Mesothelial cell of epicardium (in vitro differentiated cells): Measurements from ENCODE around the gene DUSP8. TPM values are rescaled to one million over a fixed set of nuclear protein-coding genes. Genes with fewer than 3 reads are reported as not detected.

Experiments
- DNase-seq, 2 experiments: peaks; one replicate each; pipeline ENCODE4 v3.0.0; 2021; ENCODE audit warnings: low spot score in 2 of 2; ENCODE audit not compliant: unreplicated experiment in 2 of 2
- H3K27ac Mint-ChIP-seq: 2 replicates; pipeline ENCODE4 v1.8.0; 2021; ENCODE audit warnings: mixed read lengths
- H3K27me3 Mint-ChIP-seq: 2 replicates; pipeline ENCODE4 v1.8.0; 2021; ENCODE audit warnings: low read depth, mixed read lengths
- H3K36me3 Mint-ChIP-seq: 2 replicates; pipeline ENCODE4 v1.8.0; 2021; ENCODE audit warnings: mixed read lengths
- H3K4me1 Mint-ChIP-seq: 2 replicates; pipeline ENCODE4 v1.8.0; 2021; ENCODE audit warnings: mixed read lengths
- H3K4me3 Mint-ChIP-seq: 2 replicates; pipeline ENCODE4 v1.8.0; 2021; ENCODE audit warnings: mild to moderate bottlenecking, moderate library complexity, mixed read lengths
- H3K9me3 Mint-ChIP-seq: 2 replicates; pipeline ENCODE4 v1.8.0; 2021; ENCODE audit warnings: mixed read lengths
- total RNA-seq: library from RNA; stranded (reverse); gene quantifications from 3 replicates; pipeline ENCODE4 v1.2.1, GENCODE V29; 2021
- TF ChIP-seq, protein P1 (sequence below): fragments of 200-600 bp; sonication (generic); IDR thresholded peaks from one replicate; pipeline ENCODE4 v1.5.0; 2021; ENCODE audit warnings: antibody characterized with exemption; ENCODE audit not compliant: unreplicated experiment

DUSP8 gene
- total RNA-seq, 1 donor from 2014 or later, result 9.1 TPM

DNA sequence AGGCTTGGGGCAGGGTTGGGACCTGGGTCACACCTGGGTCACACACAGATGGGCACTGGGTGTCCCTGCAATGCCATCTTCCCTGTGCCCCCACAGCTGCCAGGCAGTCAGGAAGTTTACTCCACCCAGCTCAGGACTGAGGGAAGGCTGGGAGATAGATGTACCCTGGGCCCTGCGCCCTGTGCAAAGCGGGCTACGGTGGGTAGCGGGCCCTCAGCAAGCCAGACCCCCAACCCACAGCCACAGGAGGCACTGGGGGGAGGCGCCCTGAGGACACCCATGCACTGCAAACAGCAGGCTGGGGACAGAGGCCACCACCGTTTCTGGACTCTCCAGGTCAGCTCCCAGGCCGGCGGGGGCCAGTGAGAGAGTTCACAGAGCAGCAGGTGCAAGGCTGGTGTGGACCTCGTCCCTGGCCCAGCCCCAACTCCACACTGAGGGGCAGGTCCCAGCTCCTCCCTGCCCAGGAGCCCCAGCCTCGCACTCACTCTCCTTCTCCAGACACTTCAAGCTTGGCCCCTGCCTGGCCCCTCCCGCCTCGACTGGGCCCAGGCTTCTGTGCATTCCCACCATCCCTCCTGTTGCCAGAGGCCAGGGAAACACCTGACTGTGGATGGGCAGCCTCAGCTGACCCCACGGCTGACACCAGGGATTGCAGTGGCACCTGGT lies 4.9 kb downstream of the DUSP8 start:
- Mint-ChIP-seq H3K36me3 (no peaks in the 10 kb centered on the region), H3K27ac (no peak overlapping the region), H3K4me1 (no peaks in the 10 kb centered on the region), H3K4me3 (no peak overlapping the region), H3K9me3 (no peaks in the 10 kb centered on the region), H3K27me3 (no peaks in the 10 kb centered on the region)
- TF ChIP-seq, protein P1, sequence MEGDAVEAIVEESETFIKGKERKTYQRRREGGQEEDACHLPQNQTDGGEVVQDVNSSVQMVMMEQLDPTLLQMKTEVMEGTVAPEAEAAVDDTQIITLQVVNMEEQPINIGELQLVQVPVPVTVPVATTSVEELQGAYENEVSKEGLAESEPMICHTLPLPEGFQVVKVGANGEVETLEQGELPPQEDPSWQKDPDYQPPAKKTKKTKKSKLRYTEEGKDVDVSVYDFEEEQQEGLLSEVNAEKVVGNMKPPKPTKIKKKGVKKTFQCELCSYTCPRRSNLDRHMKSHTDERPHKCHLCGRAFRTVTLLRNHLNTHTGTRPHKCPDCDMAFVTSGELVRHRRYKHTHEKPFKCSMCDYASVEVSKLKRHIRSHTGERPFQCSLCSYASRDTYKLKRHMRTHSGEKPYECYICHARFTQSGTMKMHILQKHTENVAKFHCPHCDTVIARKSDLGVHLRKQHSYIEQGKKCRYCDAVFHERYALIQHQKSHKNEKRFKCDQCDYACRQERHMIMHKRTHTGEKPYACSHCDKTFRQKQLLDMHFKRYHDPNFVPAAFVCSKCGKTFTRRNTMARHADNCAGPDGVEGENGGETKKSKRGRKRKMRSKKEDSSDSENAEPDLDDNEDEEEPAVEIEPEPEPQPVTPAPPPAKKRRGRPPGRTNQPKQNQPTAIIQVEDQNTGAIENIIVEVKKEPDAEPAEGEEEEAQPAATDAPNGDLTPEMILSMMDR, result no peak
- no peak for DNase-seq

DNA sequence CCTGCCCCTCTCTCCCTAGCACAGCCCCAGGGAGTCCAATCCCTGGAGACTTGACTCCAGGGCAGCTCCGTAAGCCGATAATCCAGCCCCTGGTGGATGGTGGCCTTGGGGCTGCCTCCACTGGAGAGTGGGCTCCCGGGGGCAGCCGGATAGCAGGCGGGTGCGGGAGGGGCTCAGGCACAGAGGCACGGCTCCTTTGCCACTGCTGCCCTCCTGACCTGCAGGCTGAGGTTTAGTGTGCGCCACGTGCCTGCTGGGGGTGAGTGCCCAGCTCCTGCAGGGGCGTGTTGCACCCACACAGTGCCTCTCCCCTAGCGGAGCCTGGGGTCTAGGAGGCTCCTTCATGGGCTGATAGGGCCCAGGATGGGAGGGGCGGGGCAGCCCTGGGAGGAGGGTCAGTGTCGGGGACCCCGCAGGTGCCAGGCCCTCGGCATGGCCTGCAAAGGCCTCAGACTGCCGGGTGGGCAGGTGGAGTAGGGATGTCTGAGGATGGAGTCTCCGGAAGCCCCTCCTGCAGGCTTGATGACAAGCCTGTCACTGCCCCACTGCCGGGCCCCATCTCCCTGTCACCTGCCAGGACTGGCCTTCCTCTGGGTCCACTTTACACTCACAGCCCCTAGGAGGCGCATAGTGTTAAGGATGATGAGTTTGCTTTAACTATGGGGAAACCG lies 5.6 kb downstream of the DUSP8 start:
- Mint-ChIP-seq H3K4me1 (no peaks in the 10 kb centered on the region), H3K27me3 (no peaks in the 10 kb centered on the region), H3K36me3 (no peaks in the 10 kb centered on the region), H3K9me3 (no peaks in the 10 kb centered on the region), H3K4me3 (no peak overlapping the region), H3K27ac (no peak overlapping the region)
- DNase-seq, result no peak
- TF ChIP-seq, protein P1, result no peak

DNA sequence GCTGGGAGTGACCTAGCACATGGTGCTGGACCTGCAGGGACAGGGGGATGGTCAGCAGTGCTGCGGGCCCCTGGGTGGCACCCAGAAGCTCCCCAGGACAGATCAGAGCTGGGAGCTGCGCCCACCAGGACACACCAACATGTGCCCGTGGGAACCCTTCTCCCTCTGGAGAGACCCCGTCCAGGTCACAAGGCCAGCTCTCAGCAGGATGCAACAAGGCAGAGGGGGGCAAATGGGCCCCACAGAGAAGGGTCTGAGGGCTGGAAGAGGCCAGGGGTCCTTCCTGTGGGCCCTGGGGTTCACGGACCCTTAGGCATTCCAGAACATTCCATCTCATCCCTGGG lies 6.2 kb downstream of the DUSP8 start:
- TF ChIP-seq, protein P1, result no peak
- Mint-ChIP-seq H3K27ac (no peak overlapping the region), H3K27me3 (no peaks in the 10 kb centered on the region), H3K36me3 (no peaks in the 10 kb centered on the region), H3K4me1 (no peaks in the 10 kb centered on the region), H3K4me3 (no peak overlapping the region), H3K9me3 (no peaks in the 10 kb centered on the region)
- DNase-seq, result no peak

DNA sequence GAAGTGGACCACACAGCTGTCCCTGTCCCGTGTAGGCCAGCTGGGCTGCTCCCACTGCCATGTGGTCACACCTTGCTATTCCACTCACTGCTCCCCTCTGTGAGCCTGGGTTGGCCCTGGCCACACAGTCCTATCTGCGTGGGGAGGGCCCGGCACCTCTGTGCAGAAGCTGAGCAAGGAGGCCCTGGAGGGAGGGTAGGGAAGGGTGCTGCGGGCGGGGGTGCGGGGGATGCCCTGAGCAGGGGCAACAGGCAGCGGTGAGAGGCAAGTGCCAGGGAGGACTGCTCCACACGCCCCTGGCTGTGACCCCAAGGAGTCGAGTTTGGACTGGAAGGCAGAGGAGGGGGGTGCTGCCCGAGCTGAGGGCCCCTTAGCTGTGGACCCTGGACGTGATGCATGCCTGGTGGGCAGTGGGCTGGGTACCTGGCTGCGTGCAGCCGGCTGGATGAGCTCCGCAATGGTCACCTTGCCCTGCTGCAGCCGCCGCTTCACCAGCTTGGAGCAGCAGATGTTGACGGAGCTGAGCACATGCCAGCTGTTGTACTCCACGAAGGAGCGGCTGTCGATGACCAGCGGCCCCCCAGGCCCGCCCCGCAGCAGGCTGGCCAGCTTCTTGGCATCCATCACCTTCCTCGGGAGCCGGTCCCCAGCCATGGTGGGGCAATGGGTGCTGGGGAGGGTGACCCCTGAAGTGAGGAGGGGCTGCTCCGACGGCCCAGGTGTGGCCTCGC lies 6.7 kb downstream of the DUSP8 start:
- no peaks in the 10 kb centered on the region for H3K4me1 Mint-ChIP-seq
- no peak overlapping the region for H3K27ac Mint-ChIP-seq
- H3K9me3 Mint-ChIP-seq, result no peaks in the 10 kb centered on the region
- no peak overlapping the region for H3K4me3 Mint-ChIP-seq
- TF ChIP-seq, protein P1, result no peak
- no peak for DNase-seq
- H3K27me3 Mint-ChIP-seq, result no peaks in the 10 kb centered on the region
- H3K36me3 Mint-ChIP-seq, result no peaks in the 10 kb centered on the region

DNA sequence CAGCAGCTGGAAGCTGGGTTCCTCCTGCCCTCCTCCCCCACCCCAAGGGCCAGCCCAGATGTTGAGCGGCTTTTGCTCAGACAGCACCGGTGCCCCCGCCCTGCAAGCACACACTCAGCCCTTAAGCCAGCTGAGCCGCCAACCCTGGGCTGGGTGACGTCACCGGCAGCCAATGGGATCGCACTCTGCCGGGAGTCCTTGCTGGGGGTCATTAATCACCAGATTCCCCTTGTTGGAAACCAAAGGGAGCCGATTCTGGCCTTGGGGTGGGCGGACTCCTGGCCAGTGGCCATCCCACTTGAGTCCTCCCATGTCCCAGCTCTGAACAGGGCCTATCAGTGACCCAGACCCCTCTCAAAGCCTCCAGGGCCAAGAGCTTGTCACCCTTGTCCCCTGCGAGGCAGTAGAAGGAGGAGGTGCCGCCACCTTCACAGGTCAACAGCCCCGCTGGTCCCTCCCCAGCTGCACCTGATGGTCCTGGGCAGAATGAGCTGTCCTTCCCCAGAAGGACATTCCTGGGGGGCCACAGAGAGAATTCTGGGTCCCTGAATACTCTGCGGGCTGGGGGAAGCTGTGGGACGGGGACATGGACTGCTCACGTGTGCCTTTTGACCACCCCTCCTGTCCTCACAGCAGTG lies 7.4 kb downstream of the DUSP8 start:
- Mint-ChIP-seq H3K27me3 (no peaks in the 10 kb centered on the region), H3K36me3 (no peaks in the 10 kb centered on the region), H3K4me1 (no peaks in the 10 kb centered on the region), H3K4me3 (no peak overlapping the region), H3K27ac (no peak overlapping the region), H3K9me3 (no peaks in the 10 kb centered on the region)
- DNase-seq, result peak; percentile 57 to 77
- TF ChIP-seq, protein P1, result no peak
